B cell (primary cell): ENCODE measurements around the gene ZEB2.

Experiments used
- CTCF ChIP-seq: fragments of 200-600 bp; IDR thresholded peaks from one replicate; pipeline ENCODE4 v1.8.0; 2022; ENCODE audit warnings: antibody characterized with exemption, mild to moderate bottlenecking
- EZH2 ChIP-seq: IDR thresholded peaks from 2 replicates; pipeline ENCODE4 v1.6.1; 2012; ENCODE audit warnings: borderline replicate concordance, low read depth, mild to moderate bottlenecking, moderate library complexity, low read length; ENCODE audit not compliant: insufficient read depth, poor library complexity, severe bottlenecking

GRCh38 chr2:144369416-144369815 lies 150.5 kb downstream of the ZEB2 start:
- TF ChIP-seq CTCF, result no peak
- TF ChIP-seq EZH2, result no peak
